Inflammatory macrophage treated with lipopolysaccharide for 4 hours (primary cell): ENCODE measurements around the gene DBNL.
A peak's percentile ranks its signal among the peaks of the same experiment; 100 is the strongest.

Experiments
- DNase-seq: peaks from one replicate; pipeline ENCODE4 v3.0.0-alpha.2; 2020

The DBNL gene

GRCh38 chr7:44062903-44063295, 18.4 kb downstream of the DBNL start:
- no peak for DNase-seq

- DNase-seq = no peak
Observed at GRCh38 chr7:44063547-44063893, 19.0 kb downstream of the DBNL start.

- no peak for DNase-seq
Observed at GRCh38 chr7:44063894-44064651, 19.6 kb downstream of the DBNL start.

GRCh38 chr7:44064791-44065430, 20.4 kb downstream of the DBNL start:
- DNase-seq = no peak

GRCh38 chr7:44065431-44066110, 21.1 kb downstream of the DBNL start, which contains the start of gene PGAM2:
Gene PGAM2, minus strand, starts transcription at chr7:44065567. Its CDS starts 38 bp downstream, at chr7:44065529.
- no peak for DNase-seq

GRCh38 chr7:44066111-44066460, 21.6 kb downstream of the DBNL start:
- DNase-seq = no peak

- DNase-seq = no peak
Observed at GRCh38 chr7:44066494-44067063, 22.1 kb downstream of the DBNL start.

- DNase-seq = no peak
Observed at GRCh38 chr7:44067064-44067951, 22.8 kb downstream of the DBNL start.

- DNase-seq = no peak
Observed at GRCh38 chr7:44068054-44068453, 23.6 kb downstream of the DBNL start.

GRCh38 chr7:44071726-44072363, 27.3 kb downstream of the DBNL start:
- peak; percentile 24 for DNase-seq

GRCh38 chr7:44072364-44073231, 28.1 kb downstream of the DBNL start:
- DNase-seq = peak; percentile 56

GRCh38 chr7:44073664-44074348, 29.3 kb downstream of the DBNL start:
- peak; percentile 92 for DNase-seq

- no peak for DNase-seq
Observed at GRCh38 chr7:44074349-44074695, 29.8 kb downstream of the DBNL start.

- no peak for DNase-seq
Observed at GRCh38 chr7:44075296-44076075, 31.0 kb downstream of the DBNL start.

- DNase-seq = no peak
Observed at GRCh38 chr7:44076101-44076895, 31.8 kb downstream of the DBNL start.

GRCh38 chr7:44077061-44077460, 32.6 kb downstream of the DBNL start:
- DNase-seq = no peak

- DNase-seq = no peak
Observed at GRCh38 chr7:44077681-44078091, 33.2 kb downstream of the DBNL start.

- no peak for DNase-seq
Observed at GRCh38 chr7:44078521-44078920, 34.0 kb downstream of the DBNL start.
